IMR-90 (cell line): ENCODE measurements around the gene SLC25A26. TPM values are rescaled to one million over a fixed set of nuclear protein-coding genes. Genes with fewer than 3 reads are reported as not detected.

ENCODE experiments used
- ATAC-seq: fragments of 200-7000 bp; cut with Tn5 transposase; 2 replicates; pipeline ENCODE4 v1.9.1; 2020; ENCODE audit warnings: low read depth, mild to moderate bottlenecking, moderate library complexity
- BruUV-seq: library from RNA; stranded (reverse); fragments of 400-500 nt; replicated peaks from 2 replicates; lab custom pipeline; 2021; lab: Mats Ljungman, UMichigan
- CTCF ChIA-PET: fragments of 300-600 bp; formaldehyde crosslinking; extraction: SDS; loops from one replicate; lab custom pipeline; 2021; ENCODE audit warnings: antibody characterized with exemption; lab: Yijun Ruan, JAX
- POLR2A ChIA-PET: fragments of 300-600 bp; sonication (Branson Sonifier 250); formaldehyde crosslinking; loops from one replicate; lab custom pipeline; 2022; ENCODE audit warnings: antibody characterized with exemption; ENCODE audit not compliant: unreplicated experiment; lab: Charles Lee
- DNase-seq: peaks from one replicate; pipeline ENCODE4 v3.0.0; 2013
- H2AFZ ChIP-seq: replicated peaks from 2 replicates; pipeline ENCODE3; 2013; ENCODE audit warnings: low read length, mild to moderate bottlenecking; ENCODE audit not compliant: poor library complexity
- H2AK5ac ChIP-seq: 2 replicates; pipeline ENCODE4 v1.6.1; 2013; ENCODE audit warnings: low read depth, low read length, inconsistent platforms
- H2AK9ac ChIP-seq: replicated peaks from 2 replicates; pipeline ENCODE3; 2013; ENCODE audit warnings: mild to moderate bottlenecking, low read depth, low read length, moderate library complexity; ENCODE audit not compliant: poor library complexity
- H2BK120ac ChIP-seq: 2 replicates; pipeline ENCODE4 v1.6.1; 2013; ENCODE audit warnings: low read depth, low read length, inconsistent platforms
- H2BK15ac ChIP-seq: 3 replicates; pipeline ENCODE4 v1.6.1; 2013; ENCODE audit warnings: low read depth, low read length, inconsistent platforms
- H2BK20ac ChIP-seq: 2 replicates; pipeline ENCODE4 v1.6.1; 2013; ENCODE audit warnings: low read depth, mild to moderate bottlenecking, inconsistent platforms, low read length, moderate library complexity
- H2BK5ac ChIP-seq: 2 replicates; pipeline ENCODE4 v1.6.1; 2013; ENCODE audit warnings: mild to moderate bottlenecking, low read depth, low read length, inconsistent platforms; ENCODE audit not compliant: poor library complexity, severe bottlenecking
- H3K14ac ChIP-seq: replicated peaks from 2 replicates; pipeline ENCODE4 v1.6.1; 2013; ENCODE audit warnings: low read depth, low read length, inconsistent platforms
- H3K18ac ChIP-seq: 2 replicates; pipeline ENCODE4 v1.6.1; 2013; ENCODE audit warnings: low read depth, low read length, control low read depth
- H3K23ac ChIP-seq: 2 replicates; pipeline ENCODE4 v1.6.1; 2013; ENCODE audit warnings: low read depth, low read length, inconsistent platforms
- H3K27ac ChIP-seq: 2 replicates; pipeline ENCODE4 v1.5.1; 2013; ENCODE audit warnings: mild to moderate bottlenecking, control low read depth, low read length; ENCODE audit not compliant: insufficient read depth
- H3K27me3 ChIP-seq: 2 replicates; pipeline ENCODE4 v1.6.1; 2013; ENCODE audit warnings: low read length; ENCODE audit not compliant: control insufficient read depth, insufficient read depth
- H3K36me3 ChIP-seq: 2 replicates; pipeline ENCODE4 v1.6.1; 2013; ENCODE audit warnings: low read length, mixed read lengths; ENCODE audit not compliant: control insufficient read depth, insufficient read depth
- H3K4ac ChIP-seq: 2 replicates; pipeline ENCODE4 v1.6.1; 2013; ENCODE audit warnings: low read depth, low read length, inconsistent platforms
- H3K4me1 ChIP-seq: 2 replicates; pipeline ENCODE4 v1.6.1; 2013; ENCODE audit warnings: low read length, mixed read lengths; ENCODE audit not compliant: control insufficient read depth, insufficient read depth
- H3K4me2 ChIP-seq: 2 replicates; pipeline ENCODE4 v1.6.1; 2013; ENCODE audit warnings: low read depth, mild to moderate bottlenecking, control low read depth, low read length, moderate library complexity
- H3K4me3 ChIP-seq: 2 replicates; pipeline ENCODE4 v1.5.1; 2013; ENCODE audit warnings: low read depth, mild to moderate bottlenecking, control low read depth, low read length, moderate library complexity; ENCODE audit not compliant: insufficient read depth
- H3K56ac ChIP-seq: 2 replicates; pipeline ENCODE4 v1.6.1; 2013; ENCODE audit warnings: low read length, inconsistent platforms; ENCODE audit not compliant: insufficient read depth; ENCODE audit errors: extremely low read depth
- H3K79me1 ChIP-seq, 2 experiments: 2 replicates each; pipeline ENCODE4 v1.6.1; 2013; ENCODE audit warnings: low read length in 2 of 2, inconsistent platforms in 1 of 2, low read depth in 1 of 2
- H3K9ac ChIP-seq: 2 replicates; pipeline ENCODE4 v1.6.1; 2013; ENCODE audit warnings: low read depth, low read length, control low read depth
- H3K9me1 ChIP-seq: 2 replicates; pipeline ENCODE4 v1.6.1; 2013; ENCODE audit warnings: low read length, inconsistent platforms; ENCODE audit not compliant: insufficient read depth
- H3K9me3 ChIP-seq: 2 replicates; pipeline ENCODE4 v1.6.1; 2013; ENCODE audit warnings: low read length; ENCODE audit not compliant: control insufficient read depth, insufficient read depth
- H4K20me1 ChIP-seq: 2 replicates; pipeline ENCODE4 v1.6.1; 2013; ENCODE audit warnings: low read length, inconsistent platforms; ENCODE audit not compliant: insufficient read depth
- H4K5ac ChIP-seq: 2 replicates; pipeline ENCODE4 v1.6.1; 2013; ENCODE audit warnings: mild to moderate bottlenecking, low read depth, low read length, control low read depth
- H4K8ac ChIP-seq, 2 experiments: 2 replicates each; pipeline ENCODE4 v1.6.1; 2013; ENCODE audit warnings: low read depth in 2 of 2, low read length in 2 of 2, control low read depth in 1 of 2, inconsistent platforms in 1 of 2
- H4K91ac ChIP-seq: 2 replicates; pipeline ENCODE4 v1.6.1; 2013; ENCODE audit warnings: low read depth, low read length, inconsistent platforms; ENCODE audit not compliant: insufficient read depth
- CTCF ChIP-seq: conservative IDR thresholded peaks from 2 replicates; pipeline ENCODE4 v1.5.1; 2012; ENCODE audit warnings: mild to moderate bottlenecking, low read depth, low read length, improper control_type of control experiment
- MAFK ChIP-seq: IDR thresholded peaks from 2 replicates; pipeline ENCODE4 v1.6.1; 2012; ENCODE audit warnings: low read depth, low read length, improper control_type of control experiment
- NFE2L2 ChIP-seq: fragments of 150-350 bp; IDR thresholded peaks from 2 replicates; pipeline ENCODE4 v1.6.1; 2016; ENCODE audit warnings: low read depth, mild to moderate bottlenecking, low read length
- POLR2A ChIP-seq: IDR thresholded peaks from 2 replicates; pipeline ENCODE4 v1.6.1; 2012; ENCODE audit warnings: mild to moderate bottlenecking, low read depth, low read length
- RCOR1 ChIP-seq: IDR thresholded peaks from 2 replicates; pipeline ENCODE4 v1.6.1; 2012; ENCODE audit warnings: mild to moderate bottlenecking, low read length, improper control_type of control experiment; ENCODE audit not compliant: insufficient replicate concordance
- WGBS, 2 experiments: methylation state at CpG; one replicate each; pipeline versions ENCODE4 v1.1.5 to v1.1.7; 2013; ENCODE audit warnings: missing lambda C conversion rate in 2 of 2; ENCODE audit not compliant: insufficient read length in 1 of 2; ENCODE audit errors: extremely low coverage in 2 of 2; 5-methylcytosine and 5-hydroxymethylcytosine counted together
- dilution Hi-C: fragments of 300-500 bp; cut with HindIII; formaldehyde crosslinking; loops from one replicate; pipeline ENCODE4 v1.14.3; 2018; ENCODE audit warnings: low sequenced_read_pairs; ENCODE audit not compliant: unreplicated experiment
- in situ Hi-C: fragments of 300-500 bp; cut with MboI; formaldehyde crosslinking; loops from 3 replicates; pipeline ENCODE4 v1.14.3; 2019; ENCODE audit warnings: low sequenced_read_pairs, inconsistent platforms, mixed read lengths
- intact Hi-C: fragments of 100-400 bp; cut with micrococcal nuclease; formaldehyde crosslinking; loops from 2 replicates; pipeline ENCODE4 v1.10.0; 2022
- polyA plus RNA-seq, 3 experiments: library from polyadenylated mRNA; depleted of rRNA; stranded (reverse); fragments of >200 nt; gene quantifications; 2 replicates each; pipeline ENCODE4 v1.2.3, GENCODE V29; 2012; ENCODE audit warnings: low replicate concordance in 1 of 3
- total RNA-seq: library from RNA; depleted of rRNA; stranded (reverse); fragments of >200 nt; gene quantifications from 2 replicates; pipeline ENCODE4 v1.2.3, GENCODE V29; 2012
- TF ChIP-seq, protein P1 (sequence below): fragments of 150-350 bp; IDR thresholded peaks from 2 replicates; pipeline ENCODE4 v1.6.1; 2017; ENCODE audit warnings: mild to moderate bottlenecking, antibody characterized with exemption, low read length, low read depth

SLC25A26 gene
- total and polyA plus RNA-seq, 2 of the 4 experiments (the other 2 are of a cell fraction): 10.9 to 12.7 TPM

DNA sequence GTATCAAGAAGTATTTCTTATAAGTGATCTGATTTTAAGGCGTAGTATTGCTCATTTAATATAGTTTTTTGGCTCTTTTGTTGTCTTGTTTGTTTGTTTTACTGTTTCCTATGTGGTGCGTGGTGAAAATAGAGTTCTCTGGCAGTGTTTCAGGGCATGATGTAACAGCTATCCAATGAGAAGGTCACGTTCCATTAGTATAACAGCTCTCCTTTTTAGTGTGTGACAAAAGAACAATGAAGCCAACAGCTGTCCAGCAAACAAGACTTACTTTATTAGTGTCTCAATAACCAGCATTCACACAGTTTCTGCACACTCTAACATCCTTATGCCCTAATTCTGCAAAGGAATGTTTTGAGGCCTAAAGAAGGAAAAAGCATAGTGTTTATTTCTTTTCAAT, 127.9 kb downstream of the SLC25A26 start:
- no CpG with 5 or more reads among the region's 3 CpGs for WGBS, 2 experiments
- Histone ChIP-seq H2AK9ac (no peak overlapping the region), H3K14ac (no peak overlapping the region), H4K91ac (no peak overlapping the region), H2AK5ac (no peak overlapping the region), H3K79me1 (no peaks in the 10 kb centered on the region; a peak in 2 of 4 replicates), H3K9me1 (peaks cover 7% of the 10 kb centered on the region), H2AFZ (no peak overlapping the region), H3K4me1 (peaks cover 5% of the 10 kb centered on the region), H3K23ac (no peak overlapping the region), H3K9ac (no peak overlapping the region), H2BK5ac (no peak overlapping the region), H3K56ac (no peak overlapping the region), H2BK20ac (no peak overlapping the region), H2BK15ac (no peak overlapping the region), H3K4ac (no peak overlapping the region), H4K20me1 (no peaks in the 10 kb centered on the region), H3K36me3 (no peaks in the 10 kb centered on the region), H3K4me2 (no peak overlapping the region), H2BK120ac (no peak overlapping the region), H3K27me3 (no peaks in the 10 kb centered on the region), H3K27ac (no peak overlapping the region), H4K5ac (no peak overlapping the region), H3K18ac (no peak overlapping the region), H4K8ac (no peak overlapping the region), H3K9me3 (no peaks in the 10 kb centered on the region), H3K4me3 (no peak overlapping the region)
- in situ Hi-C loops: no loop called here
- CTCF ChIA-PET: no interaction called here
- intact Hi-C loops: no loop called here
- TF ChIP-seq POLR2A (no peak), RCOR1 (no peak), CTCF (no peak), NFE2L2 (no peak), MAFK (no peak)
- TF ChIP-seq, protein P1, sequence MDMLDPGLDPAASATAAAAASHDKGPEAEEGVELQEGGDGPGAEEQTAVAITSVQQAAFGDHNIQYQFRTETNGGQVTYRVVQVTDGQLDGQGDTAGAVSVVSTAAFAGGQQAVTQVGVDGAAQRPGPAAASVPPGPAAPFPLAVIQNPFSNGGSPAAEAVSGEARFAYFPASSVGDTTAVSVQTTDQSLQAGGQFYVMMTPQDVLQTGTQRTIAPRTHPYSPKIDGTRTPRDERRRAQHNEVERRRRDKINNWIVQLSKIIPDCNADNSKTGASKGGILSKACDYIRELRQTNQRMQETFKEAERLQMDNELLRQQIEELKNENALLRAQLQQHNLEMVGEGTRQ: no peak
- ATAC-seq (no peak), DNase-seq (no peak)
- POLR2A ChIA-PET: interaction anchor here (0.7 kb wide), 1 partner anchor 250 kb away, joined by 5 read pairs; no protein-coding TSS in a partner anchor
- BruUV-seq: no TSS peak
- dilution Hi-C loops: no loop called here
